ENCODE results near the gene ZBTB20.

DNA sequence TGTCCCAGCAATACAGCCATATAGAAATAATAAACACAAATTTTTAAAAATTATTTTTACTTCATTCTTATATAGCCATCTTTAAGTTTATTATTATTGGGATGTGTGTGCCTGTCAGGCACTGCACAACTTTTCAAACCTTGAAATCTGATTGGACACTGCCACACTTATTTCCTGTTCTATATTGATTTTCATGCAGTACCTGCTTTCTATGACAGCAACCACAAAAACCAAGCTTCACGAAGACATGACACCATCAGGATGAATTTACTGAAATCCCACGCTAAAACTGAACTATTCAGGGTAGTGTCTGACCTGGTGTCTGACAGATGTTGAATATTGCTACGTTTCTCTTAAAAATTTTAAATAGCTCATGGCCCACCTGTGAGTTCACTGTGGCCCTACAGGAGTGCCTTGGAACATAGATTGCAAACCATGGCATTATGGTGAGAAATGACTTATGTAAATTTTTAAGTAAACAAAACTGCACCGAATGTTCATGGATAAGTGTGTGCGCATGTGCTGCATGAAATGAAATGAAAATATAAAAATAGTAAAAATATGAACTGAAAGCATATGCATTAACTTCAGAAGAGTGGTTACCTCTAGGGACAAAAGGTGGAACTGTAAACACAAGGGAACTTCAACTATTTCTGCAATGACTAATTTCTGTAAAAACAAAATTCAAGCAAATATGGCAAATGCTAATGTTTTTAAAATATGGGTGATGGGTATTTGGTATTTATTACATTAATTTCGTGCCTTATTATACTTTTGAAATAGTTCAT lies 152.3 kb downstream of the ZBTB20 start:
- TF ChIP-seq, protein P1, sequence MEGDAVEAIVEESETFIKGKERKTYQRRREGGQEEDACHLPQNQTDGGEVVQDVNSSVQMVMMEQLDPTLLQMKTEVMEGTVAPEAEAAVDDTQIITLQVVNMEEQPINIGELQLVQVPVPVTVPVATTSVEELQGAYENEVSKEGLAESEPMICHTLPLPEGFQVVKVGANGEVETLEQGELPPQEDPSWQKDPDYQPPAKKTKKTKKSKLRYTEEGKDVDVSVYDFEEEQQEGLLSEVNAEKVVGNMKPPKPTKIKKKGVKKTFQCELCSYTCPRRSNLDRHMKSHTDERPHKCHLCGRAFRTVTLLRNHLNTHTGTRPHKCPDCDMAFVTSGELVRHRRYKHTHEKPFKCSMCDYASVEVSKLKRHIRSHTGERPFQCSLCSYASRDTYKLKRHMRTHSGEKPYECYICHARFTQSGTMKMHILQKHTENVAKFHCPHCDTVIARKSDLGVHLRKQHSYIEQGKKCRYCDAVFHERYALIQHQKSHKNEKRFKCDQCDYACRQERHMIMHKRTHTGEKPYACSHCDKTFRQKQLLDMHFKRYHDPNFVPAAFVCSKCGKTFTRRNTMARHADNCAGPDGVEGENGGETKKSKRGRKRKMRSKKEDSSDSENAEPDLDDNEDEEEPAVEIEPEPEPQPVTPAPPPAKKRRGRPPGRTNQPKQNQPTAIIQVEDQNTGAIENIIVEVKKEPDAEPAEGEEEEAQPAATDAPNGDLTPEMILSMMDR (IDR thresholded peaks at IDR 0.05; ENCODE audit: insufficient read depth, low read length, poor library complexity, severe bottlenecking): no peak
- TF ChIP-seq EZH2phosphoT487 (conservative IDR thresholded peaks at IDR 0.05; ENCODE audit: low read length): no peak

Measured in SU-DHL-6 (cell line).